Stimulated activated CD4-positive, alpha-beta T cell treated with anti-CD3 and anti-CD28 coated beads, Interleukin-2, amount 100 ng/mL, for 4 hours (primary cell): ENCODE data around the gene BMP7.

ENCODE experiments used
- DNase-seq: peaks from one replicate; pipeline ENCODE4 v3.0.0-alpha.2; 2020; ENCODE audit warnings: low read depth

BMP7 gene

GRCh38 chr20:57124800-57125517 lies 141.5 kb downstream of the BMP7 start:
- no peak for DNase-seq

- no peak for DNase-seq
These were observed 142.1 kb downstream of the BMP7 start for GRCh38 chr20:57124366-57124765.

GRCh38 chr20:57123504-57123903 lies 142.9 kb downstream of the BMP7 start:
- no peak for DNase-seq

GRCh38 chr20:57122536-57123489 lies 143.6 kb downstream of the BMP7 start:
- no peak for DNase-seq

GRCh38 chr20:57118964-57119363 lies 147.5 kb downstream of the BMP7 start:
- no peak for DNase-seq
